GM19452 (cell line): ENCODE results near the gene OVCH2.

Source experiments
- ATAC-seq: cut with Tn5 transposase; IDR thresholded peaks from one replicate; pipeline ENCODE4 v1.9.1; 2021; ENCODE audit not compliant: unreplicated experiment

Gene OVCH2

DNA sequence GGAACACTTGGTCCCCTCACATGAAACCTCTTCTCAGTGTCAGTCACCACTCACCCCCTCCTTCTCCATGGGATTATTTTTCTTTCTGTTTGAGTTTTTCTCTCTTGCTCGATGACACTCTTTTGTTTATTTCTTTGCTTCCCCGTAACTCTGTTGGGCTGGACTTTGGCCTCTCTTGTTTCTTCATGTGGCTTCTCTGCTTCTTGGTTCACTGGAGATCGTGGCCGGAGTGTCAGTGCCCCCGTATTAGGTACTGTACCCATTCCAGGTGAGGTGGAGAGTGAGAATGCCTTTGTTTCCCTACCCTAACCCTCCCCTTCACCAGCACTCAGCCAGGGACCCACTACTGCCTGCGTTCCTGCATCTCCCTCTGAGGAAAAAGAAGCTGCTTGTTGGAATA, 65.5 kb downstream of the OVCH2 start:
- ATAC-seq, result no peak

DNA sequence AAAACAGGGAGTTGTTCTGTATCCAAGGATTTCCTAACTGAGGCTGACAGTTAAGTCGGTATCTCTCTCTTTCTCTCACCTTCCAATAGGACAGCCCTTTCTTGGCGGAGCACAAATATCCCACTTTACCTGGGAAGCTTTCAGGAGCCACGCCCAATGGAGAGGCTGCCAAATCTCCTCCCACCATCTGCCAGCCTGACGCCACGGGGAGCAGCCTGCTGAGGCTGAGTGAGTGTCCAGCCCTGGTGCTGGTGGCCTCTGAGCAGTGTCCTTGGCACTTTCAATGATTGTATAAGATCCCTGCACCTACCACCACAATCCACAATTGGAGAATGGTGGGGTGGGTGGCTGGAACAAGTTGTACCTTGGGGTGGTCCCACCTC, 66.6 kb downstream of the OVCH2 start:
- no peak for ATAC-seq
